Erythroblast (primary cell): Measurements from ENCODE around the gene DLG2.

ENCODE experiments used
- GATA1 ChIP-seq: IDR thresholded peaks from 2 replicates; pipeline ENCODE4 v1.6.1; 2011; ENCODE audit warnings: low read depth, mild to moderate bottlenecking, control low read depth, low read length, moderate library complexity
- POLR2A ChIP-seq: IDR thresholded peaks from 2 replicates; pipeline ENCODE4 v1.6.1; 2011; ENCODE audit warnings: mild to moderate bottlenecking, low read length

- no peak for TF ChIP-seq POLR2A
- no peak for TF ChIP-seq GATA1
These were observed 1791.1 kb downstream of the DLG2 start for GRCh38 chr11:83836065-83836464.
